ENCODE measurements around the gene CPED1.

The CPED1 gene

DNA sequence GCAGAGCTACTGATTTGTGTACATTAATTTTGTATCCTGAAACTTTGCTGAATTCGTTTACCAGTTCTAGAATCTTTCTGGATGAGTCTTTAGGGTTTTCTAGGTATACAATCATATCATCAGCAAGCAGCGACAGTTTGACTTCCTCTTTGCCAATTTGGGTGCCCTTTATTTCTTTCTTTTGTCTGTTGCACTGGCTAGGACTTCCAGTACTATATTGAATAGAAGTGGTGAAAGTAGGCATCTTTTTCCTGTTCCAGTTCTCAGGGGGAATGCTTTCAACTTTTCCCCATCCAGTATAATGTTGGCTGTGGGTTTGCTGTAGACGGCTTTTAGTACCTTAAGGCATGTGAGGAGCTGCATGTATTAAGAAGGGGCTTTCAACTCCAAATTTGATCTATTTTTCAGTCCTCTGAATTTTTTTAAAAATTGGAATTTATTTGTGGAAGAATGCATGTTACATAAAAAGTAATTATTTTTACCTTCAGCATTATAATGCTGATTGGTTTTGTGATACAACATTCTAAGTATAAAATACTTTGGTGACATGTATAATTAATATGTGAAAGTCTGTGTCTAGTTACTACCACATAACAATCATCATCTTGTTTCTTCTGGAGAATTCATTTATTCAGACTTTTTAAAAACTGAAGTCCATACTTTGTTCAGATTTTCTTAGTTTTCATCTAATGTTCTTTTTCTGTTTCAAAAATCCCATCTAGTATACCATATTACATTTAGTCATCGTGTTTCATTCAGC lies 49.6 kb downstream of the CPED1 start:
- no peak for TF ChIP-seq ZFP3 (CRISPR knock-in tag; IDR thresholded peaks at IDR 0.05)
- TF ChIP-seq ARNTL (CRISPR knock-in tag; IDR thresholded peaks at IDR 0.05; ENCODE audit: borderline replicate concordance, low read depth) = no peak
- TF ChIP-seq, protein P1, sequence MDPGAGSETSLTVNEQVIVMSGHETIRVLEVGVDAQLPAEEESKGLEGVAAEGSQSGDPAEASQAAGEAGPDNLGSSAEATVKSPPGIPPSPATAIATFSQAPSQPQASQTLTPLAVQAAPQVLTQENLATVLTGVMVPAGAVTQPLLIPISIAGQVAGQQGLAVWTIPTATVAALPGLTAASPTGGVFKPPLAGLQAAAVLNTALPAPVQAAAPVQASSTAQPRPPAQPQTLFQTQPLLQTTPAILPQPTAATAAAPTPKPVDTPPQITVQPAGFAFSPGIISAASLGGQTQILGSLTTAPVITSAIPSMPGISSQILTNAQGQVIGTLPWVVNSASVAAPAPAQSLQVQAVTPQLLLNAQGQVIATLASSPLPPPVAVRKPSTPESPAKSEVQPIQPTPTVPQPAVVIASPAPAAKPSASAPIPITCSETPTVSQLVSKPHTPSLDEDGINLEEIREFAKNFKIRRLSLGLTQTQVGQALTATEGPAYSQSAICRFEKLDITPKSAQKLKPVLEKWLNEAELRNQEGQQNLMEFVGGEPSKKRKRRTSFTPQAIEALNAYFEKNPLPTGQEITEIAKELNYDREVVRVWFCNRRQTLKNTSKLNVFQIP (CRISPR knock-in tag; IDR thresholded peaks at IDR 0.05; ENCODE audit: borderline replicate concordance, low read depth) = no peak
- TF ChIP-seq ZFP30 (CRISPR knock-in tag; IDR thresholded peaks at IDR 0.05) = no peak
- no peak for TF ChIP-seq PPARA (CRISPR knock-in tag; IDR thresholded peaks at IDR 0.05; ENCODE audit: borderline replicate concordance)
- TF ChIP-seq ZNF565 (CRISPR knock-in tag; conservative IDR thresholded peaks at IDR 0.05; ENCODE audit: low read depth) = no peak
- TF ChIP-seq RARB (CRISPR knock-in tag; IDR thresholded peaks at IDR 0.05) = no peak
- TF ChIP-seq, protein P2, sequence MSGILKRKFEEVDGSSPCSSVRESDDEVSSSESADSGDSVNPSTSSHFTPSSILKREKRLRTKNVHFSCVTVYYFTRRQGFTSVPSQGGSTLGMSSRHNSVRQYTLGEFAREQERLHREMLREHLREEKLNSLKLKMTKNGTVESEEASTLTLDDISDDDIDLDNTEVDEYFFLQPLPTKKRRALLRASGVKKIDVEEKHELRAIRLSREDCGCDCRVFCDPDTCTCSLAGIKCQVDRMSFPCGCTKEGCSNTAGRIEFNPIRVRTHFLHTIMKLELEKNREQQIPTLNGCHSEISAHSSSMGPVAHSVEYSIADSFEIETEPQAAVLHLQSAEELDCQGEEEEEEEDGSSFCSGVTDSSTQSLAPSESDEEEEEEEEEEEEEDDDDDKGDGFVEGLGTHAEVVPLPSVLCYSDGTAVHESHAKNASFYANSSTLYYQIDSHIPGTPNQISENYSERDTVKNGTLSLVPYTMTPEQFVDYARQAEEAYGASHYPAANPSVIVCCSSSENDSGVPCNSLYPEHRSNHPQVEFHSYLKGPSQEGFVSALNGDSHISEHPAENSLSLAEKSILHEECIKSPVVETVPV (CRISPR knock-in tag; IDR thresholded peaks at IDR 0.05) = no peak
- no peak for TF ChIP-seq BACH2 (CRISPR knock-in tag; IDR thresholded peaks at IDR 0.05; ENCODE audit: borderline replicate concordance)
- no peak for TF ChIP-seq ZC3H10 (CRISPR knock-in tag; IDR thresholded peaks at IDR 0.05)
- no peak for TF ChIP-seq ESRRG (CRISPR knock-in tag; IDR thresholded peaks at IDR 0.05)
- TF ChIP-seq, protein P3, sequence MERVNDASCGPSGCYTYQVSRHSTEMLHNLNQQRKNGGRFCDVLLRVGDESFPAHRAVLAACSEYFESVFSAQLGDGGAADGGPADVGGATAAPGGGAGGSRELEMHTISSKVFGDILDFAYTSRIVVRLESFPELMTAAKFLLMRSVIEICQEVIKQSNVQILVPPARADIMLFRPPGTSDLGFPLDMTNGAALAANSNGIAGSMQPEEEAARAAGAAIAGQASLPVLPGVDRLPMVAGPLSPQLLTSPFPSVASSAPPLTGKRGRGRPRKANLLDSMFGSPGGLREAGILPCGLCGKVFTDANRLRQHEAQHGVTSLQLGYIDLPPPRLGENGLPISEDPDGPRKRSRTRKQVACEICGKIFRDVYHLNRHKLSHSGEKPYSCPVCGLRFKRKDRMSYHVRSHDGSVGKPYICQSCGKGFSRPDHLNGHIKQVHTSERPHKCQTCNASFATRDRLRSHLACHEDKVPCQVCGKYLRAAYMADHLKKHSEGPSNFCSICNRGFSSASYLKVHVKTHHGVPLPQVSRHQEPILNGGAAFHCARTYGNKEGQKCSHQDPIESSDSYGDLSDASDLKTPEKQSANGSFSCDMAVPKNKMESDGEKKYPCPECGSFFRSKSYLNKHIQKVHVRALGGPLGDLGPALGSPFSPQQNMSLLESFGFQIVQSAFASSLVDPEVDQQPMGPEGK (CRISPR knock-in tag; IDR thresholded peaks at IDR 0.05; ENCODE audit: borderline replicate concordance) = no peak
- TF ChIP-seq, protein P4, sequence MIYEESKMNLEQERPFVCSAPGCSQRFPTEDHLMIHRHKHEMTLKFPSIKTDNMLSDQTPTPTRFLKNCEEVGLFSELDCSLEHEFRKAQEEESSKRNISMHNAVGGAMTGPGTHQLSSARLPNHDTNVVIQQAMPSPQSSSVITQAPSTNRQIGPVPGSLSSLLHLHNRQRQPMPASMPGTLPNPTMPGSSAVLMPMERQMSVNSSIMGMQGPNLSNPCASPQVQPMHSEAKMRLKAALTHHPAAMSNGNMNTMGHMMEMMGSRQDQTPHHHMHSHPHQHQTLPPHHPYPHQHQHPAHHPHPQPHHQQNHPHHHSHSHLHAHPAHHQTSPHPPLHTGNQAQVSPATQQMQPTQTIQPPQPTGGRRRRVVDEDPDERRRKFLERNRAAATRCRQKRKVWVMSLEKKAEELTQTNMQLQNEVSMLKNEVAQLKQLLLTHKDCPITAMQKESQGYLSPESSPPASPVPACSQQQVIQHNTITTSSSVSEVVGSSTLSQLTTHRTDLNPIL (CRISPR knock-in tag; IDR thresholded peaks at IDR 0.05; ENCODE audit: low read depth) = no peak
- no peak for ATAC-seq

DNA sequence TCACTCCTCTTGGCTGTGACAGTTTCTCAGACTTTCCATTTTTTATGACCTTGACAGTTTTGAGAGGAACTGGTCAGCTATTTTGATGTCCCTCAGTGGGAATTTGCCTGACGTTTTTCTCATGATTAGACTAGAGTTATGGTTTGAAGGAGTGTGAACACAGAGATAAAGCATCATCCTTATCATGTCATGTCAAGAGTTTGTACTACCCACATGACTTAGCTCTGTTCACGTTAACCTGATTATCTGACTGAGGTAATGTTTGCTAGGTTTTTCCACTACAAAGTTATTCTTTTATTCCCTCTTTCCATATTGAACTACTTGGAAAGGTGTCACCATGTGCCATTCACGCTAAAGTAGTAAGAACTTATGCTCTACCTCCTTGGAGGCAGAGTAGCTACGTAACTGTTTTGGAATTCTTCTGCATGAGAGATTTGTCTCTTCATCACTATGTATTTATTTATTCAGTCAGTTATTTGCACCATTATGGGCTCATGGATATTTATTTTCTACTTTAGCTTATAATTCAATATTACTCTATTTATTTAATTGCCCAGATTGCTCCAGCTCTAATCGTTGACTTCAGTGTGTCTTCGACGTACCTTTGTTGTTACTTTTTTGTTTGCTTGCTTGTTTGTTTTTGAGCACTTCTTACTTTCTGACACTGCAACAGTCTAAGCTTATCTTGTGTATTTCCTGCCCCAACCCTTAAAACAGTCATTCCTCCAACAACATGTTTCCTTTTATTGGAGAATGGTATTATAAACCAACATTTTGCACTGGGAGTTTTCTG lies 50.4 kb downstream of the CPED1 start:
- TF ChIP-seq ISL1 (CRISPR knock-in tag; IDR thresholded peaks at IDR 0.05) = peak; percentile 65
- TF ChIP-seq, protein P5, sequence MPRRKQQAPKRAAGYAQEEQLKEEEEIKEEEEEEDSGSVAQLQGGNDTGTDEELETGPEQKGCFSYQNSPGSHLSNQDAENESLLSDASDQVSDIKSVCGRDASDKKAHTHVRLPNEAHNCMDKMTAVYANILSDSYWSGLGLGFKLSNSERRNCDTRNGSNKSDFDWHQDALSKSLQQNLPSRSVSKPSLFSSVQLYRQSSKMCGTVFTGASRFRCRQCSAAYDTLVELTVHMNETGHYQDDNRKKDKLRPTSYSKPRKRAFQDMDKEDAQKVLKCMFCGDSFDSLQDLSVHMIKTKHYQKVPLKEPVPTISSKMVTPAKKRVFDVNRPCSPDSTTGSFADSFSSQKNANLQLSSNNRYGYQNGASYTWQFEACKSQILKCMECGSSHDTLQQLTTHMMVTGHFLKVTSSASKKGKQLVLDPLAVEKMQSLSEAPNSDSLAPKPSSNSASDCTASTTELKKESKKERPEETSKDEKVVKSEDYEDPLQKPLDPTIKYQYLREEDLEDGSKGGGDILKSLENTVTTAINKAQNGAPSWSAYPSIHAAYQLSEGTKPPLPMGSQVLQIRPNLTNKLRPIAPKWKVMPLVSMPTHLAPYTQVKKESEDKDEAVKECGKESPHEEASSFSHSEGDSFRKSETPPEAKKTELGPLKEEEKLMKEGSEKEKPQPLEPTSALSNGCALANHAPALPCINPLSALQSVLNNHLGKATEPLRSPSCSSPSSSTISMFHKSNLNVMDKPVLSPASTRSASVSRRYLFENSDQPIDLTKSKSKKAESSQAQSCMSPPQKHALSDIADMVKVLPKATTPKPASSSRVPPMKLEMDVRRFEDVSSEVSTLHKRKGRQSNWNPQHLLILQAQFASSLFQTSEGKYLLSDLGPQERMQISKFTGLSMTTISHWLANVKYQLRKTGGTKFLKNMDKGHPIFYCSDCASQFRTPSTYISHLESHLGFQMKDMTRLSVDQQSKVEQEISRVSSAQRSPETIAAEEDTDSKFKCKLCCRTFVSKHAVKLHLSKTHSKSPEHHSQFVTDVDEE (CRISPR knock-in tag; IDR thresholded peaks at IDR 0.05) = peak; percentile 13; the same call in 1 of the 2 replicates
- no peak for TF ChIP-seq ZNF8 (CRISPR knock-in tag; IDR thresholded peaks at IDR 0.05)
- TF ChIP-seq TOX (CRISPR knock-in tag; IDR thresholded peaks at IDR 0.05; ENCODE audit: borderline replicate concordance) = no peak
- TF ChIP-seq, protein P1 (CRISPR knock-in tag; IDR thresholded peaks at IDR 0.05; ENCODE audit: borderline replicate concordance, low read depth) = no peak
- no peak for ATAC-seq

Measured in SK-N-SH treated with all-trans-retinoic acid at 6 μM for 48 hours (cell line).